Thyroid gland (tissue), 4 donors: Measurements from ENCODE around the gene SMCO1. TPM values are rescaled to one million over a fixed set of nuclear protein-coding genes. Genes with fewer than 3 reads are reported as not detected.

Experiments
- DNase-seq, 2 donors: peaks; one replicate each; pipeline ENCODE4 v3.0.0-alpha.2; 2019
- H3K27ac ChIP-seq, 3 donors: fragments of 200-600 bp; sonication (generic); 1 replicate in 2 of 3; 2 replicates in 1 of 3; pipeline ENCODE4 v1.5.1; 2016 to 2019; ENCODE audit warnings: mild to moderate bottlenecking in 1 of 3, moderate library complexity in 1 of 3
- H3K27me3 ChIP-seq: fragments of 200-600 bp; sonication (generic); one replicate; pipeline ENCODE4 v1.5.1; 2019
- H3K36me3 ChIP-seq, 2 donors: fragments of 200-600 bp; sonication (generic); one replicate each; pipeline ENCODE4 v1.5.1; 2016 to 2019
- H3K4me1 ChIP-seq, 2 donors: fragments of 200-600 bp; sonication (generic); one replicate each; pipeline ENCODE4 v1.5.1; 2017 to 2019
- H3K4me3 ChIP-seq, 3 donors: fragments of 200-600 bp; sonication (generic); replicated peaks in 1 of 3; 1 replicate in 2 of 3; 2 replicates in 1 of 3; pipeline ENCODE4 v1.5.1; 2016; ENCODE audit warnings: mild to moderate bottlenecking in 1 of 3
- H3K9me3 ChIP-seq: fragments of 200-600 bp; sonication (generic); one replicate; pipeline ENCODE4 v1.5.1; 2017
- CTCF ChIP-seq, 6 experiments: fragments of 200-600 bp in 3 of 6; fragments of 450-650 bp in 3 of 6; sonication (generic) in 3 of 6; IDR thresholded peaks; one replicate each; pipeline ENCODE4 v1.5.1; 2016 to 2019; ENCODE audit warnings: antibody characterized with exemption in 6 of 6, mild to moderate bottlenecking in 2 of 6, inconsistent platforms in 1 of 6, moderate library complexity in 1 of 6
- POLR2A ChIP-seq, 2 donors: fragments of 450-650 bp; IDR thresholded peaks; one replicate each; pipeline ENCODE4 v1.6.1; 2017; ENCODE audit warnings: antibody characterized with exemption in 2 of 2, mild to moderate bottlenecking in 2 of 2, moderate library complexity in 1 of 2
- WGBS, 2 donors: methylation state at CpG; one replicate each; pipeline ENCODE4 v1.1.5; 2017; 5-methylcytosine and 5-hydroxymethylcytosine counted together
- intact Hi-C: fragments of 100-400 bp; cut with DNase I; formaldehyde crosslinking; loops from one replicate; pipeline ENCODE4 v1.15.1; 2023
- total RNA-seq, 4 donors: library from RNA; depleted of rRNA; stranded (reverse); fragments of >200 nt; gene quantifications; one replicate each; pipeline ENCODE4 v1.2.3, GENCODE V29; 2016

SMCO1 gene
- total RNA-seq, 4 donors from 2014 or later, result not detected

GRCh38 chr3:196499807-196500524 is 15.2 kb downstream of the SMCO1 start:
- H3K4me3 ChIP-seq, result no peak overlapping the region
- H3K36me3 ChIP-seq, result peaks cover 0 to 4% of the 10 kb centered on the region in 2 donors
- no peak for TF ChIP-seq POLR2A (IDR thresholded peaks at IDR 0.05)
- no peak for TF ChIP-seq CTCF (IDR thresholded peaks at IDR 0.05)
- H3K27ac ChIP-seq, result no peak overlapping the region
- H3K9me3 ChIP-seq, result no peaks in the 10 kb centered on the region
- no peak for DNase-seq
- H3K27me3 ChIP-seq, result no peaks in the 10 kb centered on the region
- 80 to 82% methylated on average over 11 of the region's 11 CpGs for WGBS, 2 donors
- peaks cover 6 to 10% of the 10 kb centered on the region in 2 donors for H3K4me1 ChIP-seq
- intact Hi-C loops, result no loop called here

GRCh38 chr3:196499061-196499460 is 16.1 kb downstream of the SMCO1 start:
- 79 to 92% methylated on average over 5 of the region's 5 CpGs for WGBS, 2 donors

DNA sequence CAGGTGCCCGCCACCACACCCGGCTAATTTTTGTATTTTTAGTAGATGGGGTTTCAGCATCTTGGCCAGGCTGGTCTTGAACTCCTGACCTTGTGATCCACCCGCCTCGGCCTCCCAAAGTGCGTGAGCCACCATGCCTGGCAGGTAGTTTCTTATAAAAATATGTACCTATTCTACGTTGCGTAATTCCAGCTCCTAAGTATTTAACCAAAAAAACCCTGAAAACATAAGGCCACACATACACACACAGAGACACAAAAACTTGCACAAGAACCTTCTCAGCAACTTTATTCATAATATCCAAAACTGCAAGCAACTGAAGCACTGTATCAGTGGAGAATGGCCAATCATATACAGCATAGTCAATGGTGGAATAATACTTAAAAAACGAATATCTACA is 16.8 kb downstream of the SMCO1 start:
- Histone ChIP-seq H3K4me1 (peaks cover 6 to 10% of the 10 kb centered on the region in 2 donors), H3K9me3 (no peaks in the 10 kb centered on the region), H3K27ac (no peak overlapping the region), H3K4me3 (no peak overlapping the region), H3K36me3 (peaks cover 0 to 4% of the 10 kb centered on the region in 2 donors), H3K27me3 (no peaks in the 10 kb centered on the region)
- no peak for DNase-seq
- no peak for TF ChIP-seq CTCF (IDR thresholded peaks at IDR 0.05)
- no peak for TF ChIP-seq POLR2A (IDR thresholded peaks at IDR 0.05)
- intact Hi-C loops, result no loop called here
- WGBS, 2 donors, result 95 to 97% methylated on average over 8 of the region's 8 CpGs

More at GRCh38 chr3:196499061-196499460, 16.1 kb downstream of the SMCO1 start:
- no peak for DNase-seq
- no peak for TF ChIP-seq POLR2A (IDR thresholded peaks at IDR 0.05)
- TF ChIP-seq CTCF (IDR thresholded peaks at IDR 0.05), result no peak
- peaks cover 6 to 10% of the 10 kb centered on the region in 2 donors for H3K4me1 ChIP-seq
- no peaks in the 10 kb centered on the region for H3K27me3 ChIP-seq
- H3K4me3 ChIP-seq, result no peak overlapping the region
- no peaks in the 10 kb centered on the region for H3K9me3 ChIP-seq
- H3K27ac ChIP-seq, result no peak overlapping the region
- intact Hi-C loops, result no loop called here
- H3K36me3 ChIP-seq, result peaks cover 0 to 4% of the 10 kb centered on the region in 2 donors

- WGBS, 2 donors, result 88 to 91% methylated on average over 4 of the region's 4 CpGs
These were observed 19.0 kb downstream of the SMCO1 start for GRCh38 chr3:196496183-196496582.

More at GRCh38 chr3:196496183-196496582, 19.0 kb downstream of the SMCO1 start:
- Histone ChIP-seq H3K4me1 (peaks cover 0 to 10% of the 10 kb centered on the region in 2 donors), H3K27ac (no peak overlapping the region), H3K27me3 (no peaks in the 10 kb centered on the region), H3K4me3 (no peak overlapping the region), H3K36me3 (peaks cover 0 to 4% of the 10 kb centered on the region in 2 donors), H3K9me3 (no peaks in the 10 kb centered on the region)
- intact Hi-C loops, result no loop called here
- no peak for DNase-seq
- TF ChIP-seq CTCF (IDR thresholded peaks at IDR 0.05) (no peak), POLR2A (IDR thresholded peaks at IDR 0.05) (no peak)
